ELR (cell line): Measurements from ENCODE around the gene IFT25.
"Not testable (repeated sequence)": the region's sequence is repeated elsewhere in the genome, so short reads cannot be mapped to it uniquely, and the experiment has no call there.

Experiments
- DNase-seq: peaks from one replicate; pipeline ENCODE4 v3.0.0-alpha.2; 2015; ENCODE audit warnings: low read depth

Gene IFT25

DNA sequence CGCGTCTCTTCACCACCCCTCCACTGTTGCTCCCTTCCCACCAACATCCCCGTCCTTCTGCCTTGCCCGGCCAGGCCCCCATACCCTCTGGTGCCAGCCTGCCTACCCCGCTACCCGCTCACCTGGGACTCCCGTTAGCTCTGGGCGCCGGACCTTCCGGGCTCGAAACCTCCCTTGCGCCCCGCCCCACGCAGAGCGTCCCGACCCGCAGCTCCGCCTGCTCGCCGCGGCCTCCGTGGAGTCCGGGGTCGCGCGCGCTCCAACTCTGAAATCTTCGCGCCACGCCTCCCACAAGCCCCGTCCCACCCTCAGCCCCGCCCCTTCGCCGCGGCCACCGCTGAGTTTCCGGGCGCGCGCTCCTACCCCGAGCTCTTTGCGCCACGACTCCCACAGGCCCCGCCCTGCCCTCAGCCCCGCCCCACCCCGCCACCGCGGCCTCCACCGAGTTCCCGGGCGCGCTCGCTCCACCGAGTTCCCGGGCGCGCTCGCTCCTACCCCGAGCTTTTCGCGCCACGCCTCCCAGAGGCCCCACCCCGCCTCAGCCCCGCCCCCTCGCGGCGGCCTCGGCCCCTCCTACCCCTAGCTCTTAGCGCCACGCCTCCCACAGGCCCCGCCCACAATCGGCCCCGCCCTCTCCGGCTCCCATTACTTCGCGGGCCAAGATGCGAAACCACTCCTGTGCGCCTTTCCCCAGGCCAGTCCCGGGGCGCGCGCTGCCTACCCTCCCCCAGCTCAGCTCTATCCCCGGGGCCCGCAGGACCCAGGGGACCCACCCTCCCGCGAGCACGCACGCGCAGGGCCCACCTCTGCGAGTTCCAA, at the start of gene IFT25:
TSS of gene IFT25 (minus strand) at position 267 of the 819 bp plus-strand sequence. CDS start 5,617 bp downstream, outside the sequence.
- DNase-seq: peak; percentile 92

DNA sequence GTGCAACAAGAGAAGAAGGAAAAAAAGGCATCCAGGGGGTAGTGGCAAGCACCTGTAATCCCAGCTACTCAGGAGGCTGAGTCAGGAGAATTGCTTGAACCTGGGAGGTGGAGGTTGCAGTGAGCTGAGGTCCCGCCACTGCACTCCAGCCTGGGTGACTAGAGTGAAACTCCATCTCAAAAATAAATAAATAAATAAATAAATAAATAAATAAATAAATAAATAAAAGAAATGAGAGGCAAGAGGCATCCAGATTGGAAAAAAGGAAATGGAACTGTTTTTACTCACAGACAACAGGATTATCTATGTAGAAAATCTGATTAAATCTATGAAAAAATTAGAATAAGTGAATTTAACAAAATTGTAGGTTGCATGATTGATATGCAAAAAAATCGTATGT, 49.0 kb upstream of the IFT25 start:
- not testable (repeated sequence) for DNase-seq

DNA sequence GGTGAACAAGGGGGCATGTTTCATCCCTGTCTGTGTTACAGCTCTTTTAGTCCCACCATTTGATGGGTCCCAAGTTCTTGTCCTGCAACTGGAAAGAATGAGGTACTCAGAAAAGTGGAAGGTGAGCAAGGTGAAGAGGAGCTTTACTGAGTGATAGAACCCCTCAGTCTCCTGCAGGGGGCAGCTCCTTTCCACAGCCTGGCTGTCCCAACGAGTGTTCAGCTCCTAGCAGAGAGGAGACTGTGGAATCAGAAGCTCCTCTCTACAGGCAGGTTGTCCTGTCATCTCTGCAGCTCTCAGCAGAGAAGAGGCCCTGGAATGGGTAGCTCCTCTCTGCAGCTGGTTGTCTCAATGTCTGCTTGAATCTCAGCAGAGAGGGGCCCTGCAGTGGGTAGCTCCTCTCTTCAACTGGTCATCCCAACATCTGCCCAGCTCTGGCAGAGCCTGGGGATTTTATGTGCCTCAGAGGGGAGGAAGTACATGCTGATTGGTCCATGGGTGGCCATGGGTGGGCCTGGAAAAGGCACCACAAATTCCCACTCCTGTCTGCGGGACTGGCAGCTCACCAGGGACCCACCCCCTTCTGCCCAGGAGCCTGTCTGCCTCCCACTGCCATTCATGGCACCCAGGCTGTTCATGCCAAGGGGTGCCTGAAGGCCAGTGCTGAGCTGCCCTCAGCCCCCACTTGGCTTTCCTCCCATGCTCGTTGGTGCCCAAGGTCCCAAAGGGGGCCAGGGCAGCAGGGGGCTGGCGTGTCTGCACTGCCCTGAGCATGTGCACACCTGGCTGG, 46.8 kb upstream of the IFT25 start:
- peak; percentile 32 for DNase-seq

DNA sequence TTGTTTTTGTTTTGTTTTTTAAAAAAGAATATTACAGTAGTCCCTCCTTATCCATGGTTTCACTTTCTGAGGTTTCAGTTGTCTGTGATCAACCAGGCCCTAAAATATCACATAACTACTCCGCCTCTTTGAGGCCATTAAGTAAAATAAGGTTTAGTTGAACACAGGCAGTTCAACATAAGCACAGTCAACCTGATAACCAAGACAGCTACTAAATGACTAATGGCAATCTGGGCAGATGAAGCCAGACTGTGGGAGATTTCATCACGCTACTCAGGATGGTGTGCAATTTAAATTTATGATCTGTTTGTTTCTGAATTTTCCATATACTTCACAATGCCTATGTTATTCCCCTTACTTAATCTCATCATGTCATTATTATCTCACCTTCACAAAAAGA, 42.4 kb upstream of the IFT25 start:
- DNase-seq: no peak

DNA sequence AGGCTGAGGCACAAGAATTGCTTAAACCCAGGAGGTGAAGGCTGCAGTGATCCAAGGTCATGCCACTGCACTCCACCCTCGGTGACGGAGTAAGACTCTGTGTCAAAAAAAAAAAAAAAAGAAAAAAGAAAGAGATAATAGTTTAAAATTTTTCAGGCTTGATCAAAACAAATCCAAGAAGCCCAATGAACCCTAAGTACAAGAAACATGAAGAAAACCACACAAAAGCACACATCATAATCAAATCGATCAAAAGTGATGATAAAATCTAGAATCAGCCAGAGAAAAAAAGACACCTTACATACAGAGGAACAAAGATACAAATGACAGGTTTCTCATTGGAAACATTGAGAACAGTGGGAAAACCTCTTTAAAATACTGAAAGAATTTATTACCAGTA, 41.0 kb upstream of the IFT25 start:
- no peak for DNase-seq

DNA sequence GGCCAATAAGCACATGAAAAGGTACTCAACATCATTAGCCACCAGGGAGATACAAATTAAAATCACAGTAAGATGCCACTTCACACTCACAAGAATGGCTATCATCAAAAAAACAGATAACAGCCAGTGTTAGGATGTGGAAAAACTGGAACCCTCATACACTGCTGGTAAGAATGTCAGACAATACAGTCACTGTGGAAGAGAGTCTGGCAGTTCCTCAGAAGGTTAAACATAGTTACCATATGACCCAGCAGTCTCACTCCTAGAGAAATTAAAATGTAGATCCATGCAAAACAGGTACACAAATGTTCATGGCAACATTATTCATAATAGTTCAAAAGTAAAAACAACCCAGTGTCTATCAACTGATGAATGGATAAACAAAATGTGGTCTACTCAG, 39.2 kb upstream of the IFT25 start:
- no peak for DNase-seq

DNA sequence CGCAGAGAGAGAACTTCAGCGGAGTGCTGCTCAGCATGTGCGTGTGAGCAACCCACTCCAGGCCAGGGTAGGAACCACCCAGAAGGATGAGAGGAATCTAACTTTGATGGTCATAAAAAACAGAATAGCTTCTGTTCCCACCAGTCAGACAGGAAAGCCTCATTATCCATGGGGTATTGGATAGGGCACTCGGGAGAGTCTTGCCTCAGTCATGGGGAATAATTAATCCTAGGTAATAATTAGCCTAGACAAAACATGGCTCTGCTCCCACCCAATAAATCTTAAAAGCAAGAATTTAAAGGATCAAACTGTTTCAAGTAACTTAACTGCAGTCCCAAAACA, 37.2 kb upstream of the IFT25 start:
- no peak for DNase-seq

DNA sequence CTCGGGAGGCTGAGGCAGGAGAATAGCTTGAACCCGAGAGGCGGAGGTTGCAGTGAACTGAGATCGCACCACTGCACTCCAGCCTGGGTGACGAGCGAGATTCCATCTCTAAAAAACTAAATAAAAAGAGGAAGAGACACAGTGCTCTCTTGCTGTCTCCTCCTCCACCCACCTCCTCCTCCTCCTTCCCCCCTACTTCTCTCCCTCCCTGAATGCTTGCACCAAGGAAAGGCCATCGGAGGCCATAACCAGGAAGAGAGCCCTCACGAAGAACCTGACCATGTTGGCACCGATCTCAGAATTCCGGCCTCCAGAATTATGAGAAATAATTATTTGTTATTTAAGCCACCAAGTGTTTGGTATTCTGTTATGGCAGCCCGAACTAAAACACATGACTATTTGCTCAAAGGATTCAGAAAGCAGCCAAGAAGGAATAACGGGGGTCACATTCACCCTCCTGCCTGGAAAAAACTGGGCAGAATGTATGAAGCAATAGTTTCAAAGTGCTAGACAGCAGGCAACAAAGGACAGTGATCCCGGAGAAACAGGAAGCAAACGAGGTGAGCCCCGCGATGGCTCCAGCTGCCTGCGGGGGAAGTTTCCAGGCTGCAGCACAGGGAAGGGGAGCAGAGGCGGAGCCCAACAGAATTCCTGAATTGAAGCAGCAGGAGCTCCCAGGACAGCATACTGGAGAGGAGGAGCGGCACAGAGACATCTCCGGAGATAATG, 36.7 kb upstream of the IFT25 start:
- DNase-seq: peak; percentile 63

DNA sequence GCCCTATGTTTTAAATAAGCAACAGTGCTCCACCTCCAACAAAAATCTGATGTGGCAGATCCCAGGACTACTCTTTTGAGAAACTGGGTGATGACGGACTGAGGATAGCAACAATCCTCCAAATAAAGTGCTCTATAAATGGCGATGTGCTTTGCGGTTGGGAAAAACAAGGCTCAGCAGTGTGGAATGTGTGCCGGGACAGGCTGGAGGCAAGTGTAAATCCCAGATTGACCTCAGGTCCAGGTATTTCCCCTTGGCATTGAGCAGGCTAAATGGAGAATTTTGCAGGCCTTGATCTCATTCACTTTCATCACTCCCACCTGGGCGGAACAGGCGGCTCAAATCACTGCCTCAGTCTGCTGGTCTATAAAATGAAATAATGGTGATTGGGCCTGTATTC, 35.7 kb upstream of the IFT25 start:
- no peak for DNase-seq

DNA sequence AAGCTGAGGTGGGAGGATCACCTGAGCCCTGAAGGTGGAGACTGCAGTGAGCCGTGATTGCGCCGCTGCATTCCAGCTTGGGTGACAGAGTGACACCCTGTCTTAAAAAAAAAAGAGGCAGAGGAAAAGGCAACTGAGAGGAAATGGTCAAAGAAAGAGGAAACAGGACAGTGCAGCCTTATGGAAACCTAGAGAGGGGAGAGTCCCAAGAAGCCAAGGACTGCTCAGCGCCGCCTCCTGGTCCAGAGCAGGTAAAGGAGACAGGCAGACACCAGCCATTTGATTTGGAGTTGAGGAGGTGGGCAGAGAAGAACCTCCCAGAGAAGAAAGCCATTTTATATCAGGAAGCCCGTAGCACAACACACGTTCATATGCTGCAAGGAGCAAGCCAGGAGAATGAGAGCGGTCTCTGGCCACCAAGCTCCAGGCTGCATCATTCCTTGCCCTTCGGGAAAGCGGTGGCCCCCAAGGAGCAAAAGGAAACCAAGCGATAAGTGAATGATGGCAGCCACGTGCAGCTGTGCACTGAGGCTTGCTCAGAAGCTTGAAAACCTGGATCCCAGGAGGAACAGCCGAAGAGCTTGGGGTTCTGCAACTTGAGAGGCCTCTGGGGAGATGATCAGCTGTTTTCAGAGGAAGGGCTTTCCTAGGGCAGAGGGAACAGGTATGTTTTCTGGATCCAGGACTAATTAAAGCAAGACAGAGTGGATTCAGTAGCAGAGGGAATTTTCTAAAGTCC, 34.4 kb upstream of the IFT25 start:
- DNase-seq: no peak

DNA sequence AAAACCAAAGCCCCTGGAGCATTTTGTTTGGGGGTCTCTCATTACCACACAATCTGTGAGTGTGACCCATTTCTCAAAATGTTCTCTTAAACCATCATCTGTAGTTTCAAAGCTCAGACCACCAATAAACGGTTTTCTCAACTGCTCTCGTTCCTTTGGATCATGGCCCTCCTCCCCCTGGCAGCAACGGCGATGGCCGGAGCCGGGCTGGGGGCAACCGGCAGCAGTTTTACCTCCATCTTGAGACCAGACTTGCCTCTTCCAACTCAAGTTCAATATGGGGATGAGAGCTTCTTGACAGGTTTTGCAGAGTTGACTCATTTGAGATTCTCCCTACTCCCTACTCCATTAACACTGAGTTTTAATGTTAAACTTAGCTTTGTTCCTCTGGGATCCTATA, 30.4 kb upstream of the IFT25 start:
- DNase-seq: no peak

DNA sequence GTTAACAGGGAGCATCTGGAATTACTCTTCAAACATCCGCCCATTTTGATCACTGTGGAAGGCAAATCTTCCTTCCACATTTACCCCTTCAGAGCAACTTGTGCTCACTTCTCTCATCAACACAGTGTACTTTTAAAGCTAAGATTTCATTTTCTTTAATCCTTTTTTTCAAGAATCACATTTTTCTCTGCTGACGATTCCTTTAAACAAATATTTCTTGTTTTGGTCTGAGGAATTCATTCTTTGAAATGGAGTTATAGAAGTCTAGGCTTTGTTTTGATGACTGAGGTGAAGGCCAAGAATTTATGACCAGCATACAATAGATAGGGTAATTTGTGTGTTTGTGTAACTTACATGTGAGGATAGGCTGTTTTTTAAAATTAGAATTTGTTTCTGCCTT, 26.2 kb upstream of the IFT25 start:
- no peak for DNase-seq

DNA sequence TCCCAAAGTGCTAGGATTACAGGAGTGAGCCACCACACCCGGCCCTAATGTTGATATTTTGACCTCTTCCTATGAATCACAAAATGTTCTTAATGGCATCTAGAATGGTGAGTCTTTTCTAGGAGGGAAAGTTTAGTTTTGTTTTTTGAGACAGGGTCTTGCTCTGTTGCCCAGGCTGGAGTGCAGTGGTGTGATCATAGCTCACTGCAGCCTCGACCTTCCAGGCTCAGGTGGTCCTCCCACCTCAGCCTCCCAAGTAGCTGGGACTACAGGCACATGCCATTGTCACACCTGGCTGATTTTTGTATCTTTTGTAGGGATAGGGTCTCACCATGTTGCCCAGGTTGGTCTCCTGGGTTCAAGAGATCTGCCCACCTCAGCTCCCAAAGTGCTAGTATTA, 23.8 kb upstream of the IFT25 start:
- DNase-seq: not testable (repeated sequence)

DNA sequence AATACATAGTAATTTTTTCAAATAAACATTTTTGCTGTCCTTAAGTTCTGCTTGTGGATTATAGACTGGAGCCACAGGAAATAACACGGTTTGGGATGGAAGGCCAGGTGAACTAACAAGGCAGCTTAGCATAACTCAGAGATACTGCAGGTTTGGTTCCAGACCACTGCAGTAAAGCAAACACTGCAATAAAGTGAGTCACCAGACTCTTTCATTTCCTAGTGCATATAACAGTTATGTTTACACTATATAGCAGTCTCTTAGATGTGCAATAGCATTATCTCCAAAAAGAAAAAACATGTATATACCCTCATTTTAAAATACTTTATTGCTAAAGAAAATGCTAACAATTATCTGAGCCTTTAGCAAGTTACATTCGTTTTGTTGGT, 22.6 kb upstream of the IFT25 start:
- DNase-seq: peak; percentile 32

DNA sequence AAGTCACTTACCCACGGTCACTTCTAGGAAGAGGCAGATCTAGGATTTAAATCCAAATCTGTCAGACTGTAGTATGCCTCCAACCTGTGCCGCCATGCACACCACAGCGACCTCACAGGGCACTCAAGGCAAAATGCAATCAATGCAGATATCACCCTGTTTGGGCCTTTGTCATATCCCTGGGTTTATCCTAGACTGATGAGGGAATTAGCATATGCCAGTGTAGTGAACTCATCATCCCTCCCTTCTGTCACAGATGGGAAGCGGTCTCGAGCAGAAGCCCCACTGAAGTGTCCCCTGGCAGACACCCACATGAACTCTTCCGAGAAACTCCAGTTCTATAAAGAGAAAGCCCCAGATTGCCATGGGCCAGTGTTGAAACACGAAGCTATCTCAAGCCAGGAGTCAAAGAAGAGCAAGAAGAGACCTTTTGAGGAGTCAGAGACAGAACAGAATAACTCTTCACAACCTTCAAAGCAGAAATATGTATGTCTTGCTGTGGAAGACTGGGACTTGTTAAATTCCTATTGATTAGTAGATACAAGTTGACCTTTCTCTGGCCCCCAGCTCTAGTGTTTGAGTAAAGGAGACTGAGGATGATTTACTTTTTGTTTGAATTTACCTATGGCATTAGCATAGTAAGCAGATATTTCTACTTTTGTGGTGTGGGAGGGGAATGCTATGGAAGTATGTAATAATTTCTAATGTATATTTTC, 22.1 kb upstream of the IFT25 start:
- DNase-seq: no peak

DNA sequence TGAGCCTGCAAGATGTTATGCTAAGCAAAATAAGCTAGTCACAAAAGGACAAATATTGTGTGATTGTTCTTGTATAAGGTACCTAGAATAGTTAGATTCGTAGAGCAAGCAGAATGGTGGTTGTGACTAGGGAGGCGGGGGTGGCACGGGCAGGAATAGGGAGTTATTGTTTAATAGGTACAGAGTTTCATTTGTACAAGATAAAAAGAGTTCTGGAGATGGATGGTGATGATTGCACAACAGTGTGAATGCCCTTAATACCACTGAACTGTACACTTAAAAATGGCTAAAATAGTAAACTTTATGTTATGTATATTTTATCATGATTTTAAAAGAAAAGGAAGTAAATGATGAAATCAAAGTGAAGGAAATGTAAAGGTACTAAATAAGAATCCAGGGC, 21.3 kb upstream of the IFT25 start:
- DNase-seq: no peak

DNA sequence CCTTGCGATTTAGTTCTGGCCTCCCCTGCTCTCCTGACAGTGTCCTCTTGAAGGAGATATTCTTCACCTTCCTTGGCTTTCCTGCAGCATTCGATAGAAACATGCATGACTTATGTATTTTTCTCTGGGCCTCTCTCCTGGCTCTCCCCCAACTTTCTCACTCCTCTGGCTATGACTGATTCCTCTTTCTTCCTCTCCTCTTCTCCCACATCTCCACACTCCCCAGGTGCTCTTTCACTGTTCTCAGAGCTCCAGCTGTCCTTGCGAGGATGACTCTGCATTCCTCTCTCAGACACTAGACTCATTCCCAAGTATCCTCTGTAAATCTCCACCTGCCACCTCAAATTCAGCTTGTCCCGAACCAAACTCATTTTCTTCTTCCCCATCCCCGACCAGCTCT, 18.6 kb upstream of the IFT25 start:
- DNase-seq: no peak

DNA sequence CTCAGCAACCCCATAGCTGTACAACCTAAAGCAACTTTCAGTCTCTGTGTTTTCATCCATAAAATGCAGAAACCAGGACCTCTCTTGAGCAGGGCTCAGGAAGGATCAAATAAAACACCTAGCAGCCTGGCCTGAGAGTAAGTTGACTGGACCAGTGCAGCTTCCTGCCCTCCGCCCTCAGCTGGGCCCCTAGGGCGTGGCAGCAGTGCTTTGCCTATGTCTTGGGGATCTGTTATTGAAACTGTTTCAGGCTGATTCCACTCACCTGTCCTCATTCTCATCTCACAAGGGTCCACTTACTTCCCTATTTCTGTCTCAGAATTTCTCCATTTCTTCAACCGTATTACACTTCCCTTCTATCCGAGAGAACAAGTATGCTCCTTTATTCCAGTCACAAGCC, 18.0 kb upstream of the IFT25 start:
- no peak for DNase-seq

DNA sequence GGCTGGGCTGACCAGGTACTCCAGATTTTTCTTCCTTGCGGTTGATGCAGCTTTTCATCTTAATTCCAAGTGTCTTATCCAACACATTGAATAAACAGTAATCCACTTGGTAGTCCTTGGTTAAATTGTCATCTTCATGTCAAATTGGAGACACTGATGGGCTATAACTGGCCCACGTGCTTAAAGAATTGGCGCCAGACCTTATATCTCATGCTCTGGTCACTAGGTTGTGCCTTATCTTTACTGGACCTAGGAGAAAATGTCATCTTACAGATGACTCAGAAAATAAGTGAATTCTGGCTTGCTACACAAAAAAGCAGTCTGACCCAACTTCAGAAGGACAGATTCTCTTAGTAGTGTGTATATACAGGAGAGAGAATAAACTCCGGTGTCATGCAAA, 16.9 kb upstream of the IFT25 start:
- DNase-seq: no peak

DNA sequence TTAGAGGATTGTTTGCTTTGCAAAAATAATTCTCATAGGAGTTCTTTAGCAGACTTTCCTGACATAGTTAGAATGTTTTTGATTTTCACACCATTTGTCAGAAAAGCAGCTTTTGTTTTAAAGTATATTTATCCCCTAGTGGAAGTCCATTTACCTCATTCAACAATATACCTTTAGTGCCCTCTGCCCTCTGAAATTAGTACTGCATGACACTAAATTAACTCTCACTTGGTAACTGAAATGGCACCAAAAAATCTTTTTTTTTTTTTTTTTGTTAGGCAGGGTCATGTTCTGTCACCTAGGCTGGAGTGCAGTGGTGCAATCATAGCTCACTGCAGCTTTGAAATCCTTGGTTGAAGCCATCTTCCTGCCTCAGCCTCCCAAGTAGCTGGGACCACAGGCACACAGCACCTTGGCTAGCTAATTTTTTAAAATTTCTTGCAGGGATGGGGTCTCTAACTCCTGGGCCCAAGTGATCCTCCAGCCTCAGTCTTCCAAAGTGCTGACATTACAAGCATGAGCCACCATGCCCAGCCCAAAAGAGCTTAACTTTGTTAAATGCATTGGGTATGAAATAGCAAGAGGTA, 14.3 kb upstream of the IFT25 start:
- DNase-seq: peak; percentile 66

DNA sequence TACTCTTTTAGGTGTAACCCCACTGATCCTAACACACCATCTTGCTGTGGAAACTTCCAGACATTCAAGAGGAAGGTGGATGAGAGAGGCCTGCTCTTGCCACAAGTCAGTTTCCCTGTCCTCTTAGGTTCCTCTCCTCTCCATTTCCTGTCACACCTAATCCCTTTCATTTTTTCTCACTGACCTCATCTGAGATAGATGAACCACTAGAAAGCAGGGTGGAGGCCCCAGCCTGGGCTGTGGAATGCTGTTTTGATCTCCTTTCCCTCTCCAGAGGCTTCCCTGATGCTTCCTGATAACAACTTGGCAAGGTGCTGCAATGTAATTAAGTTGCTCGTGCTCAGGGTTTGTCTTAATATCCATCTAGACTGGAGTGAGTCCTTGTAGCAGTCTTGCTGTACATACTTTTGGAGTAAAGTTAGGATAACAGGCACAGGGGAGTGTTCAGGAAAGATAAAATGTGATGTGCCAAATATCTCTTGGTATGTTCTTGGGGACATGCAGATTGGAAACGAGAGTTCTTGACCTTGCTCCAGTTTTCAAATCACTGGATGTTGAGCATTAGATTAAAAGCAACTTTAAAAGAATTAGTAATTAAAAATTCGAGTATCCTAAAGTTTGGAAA, 11.8 kb upstream of the IFT25 start:
- peak; percentile 80 for DNase-seq
